Endothelial cell of umbilical vein (primary cell): Measurements from ENCODE around the gene CHEK2. TPM values are rescaled to one million over a fixed set of nuclear protein-coding genes. Genes with fewer than 3 reads are reported as not detected.

Source experiments
- BruUV-seq: library from RNA; stranded (reverse); fragments of 400-500 nt; replicated peaks from 2 replicates; lab custom pipeline; 2021; lab: Mats Ljungman, UMichigan
- CTCF ChIA-PET: fragments of 300-600, 350-600 bp; sonication (Branson Sonifier 250); formaldehyde crosslinking; loops from one replicate; lab custom pipeline; 2021; ENCODE audit warnings: antibody characterized with exemption, inconsistent platforms; lab: Charles Lee
- POLR2A ChIA-PET: fragments of 300-600, 350-600 bp; sonication (Branson Sonifier 250); formaldehyde crosslinking; loops from one replicate; lab custom pipeline; 2021; ENCODE audit warnings: antibody characterized with exemption, inconsistent platforms; lab: Charles Lee
- DNase-seq: peaks from one replicate; pipeline ENCODE4 v3.0.0-alpha.2; 2011; ENCODE audit warnings: low read depth, low spot score
- FAIRE-seq: peaks from 2 replicates; lab custom pipeline; 2011; peaks lifted over from hg19 to GRCh38; lab: Jason Lieb, UNC
- H2AFZ ChIP-seq: 2 replicates; pipeline ENCODE4 v1.6.0; 2012; ENCODE audit warnings: low read depth, low read length, control low read depth, inconsistent platforms
- H3K27ac ChIP-seq: 2 replicates; pipeline ENCODE4 v1.5.1; 2011; ENCODE audit warnings: low read depth, mild to moderate bottlenecking, control low read depth, low read length, moderate library complexity; ENCODE audit not compliant: insufficient read depth
- H3K27me3 ChIP-seq, 2 experiments: 2 replicates each; pipeline versions ENCODE4 v1.6.0 to v1.6.1; 2011; ENCODE audit warnings: low read length in 2 of 2, mixed read lengths in 1 of 2; ENCODE audit not compliant: control insufficient read depth in 2 of 2, insufficient read depth in 2 of 2
- H3K36me3 ChIP-seq, 2 experiments: 2 replicates in 1 of 2; 3 replicates in 1 of 2; pipeline ENCODE4 v1.5.1; 2011; ENCODE audit warnings: low read length in 2 of 2, mild to moderate bottlenecking in 1 of 2, moderate library complexity in 1 of 2; ENCODE audit not compliant: control insufficient read depth in 2 of 2, insufficient read depth in 2 of 2; ENCODE audit errors: extremely low read depth in 1 of 2
- H3K4me1 ChIP-seq: 3 replicates; pipeline ENCODE4 v1.5.1; 2011; ENCODE audit warnings: mild to moderate bottlenecking, low read length; ENCODE audit not compliant: control insufficient read depth, insufficient read depth; ENCODE audit errors: extremely low read depth
- H3K4me2 ChIP-seq: 2 replicates; pipeline ENCODE4 v1.6.1; 2011; ENCODE audit warnings: low read length, control low read depth, mixed read lengths; ENCODE audit not compliant: insufficient read depth
- H3K4me3 ChIP-seq, 3 experiments: fragments of 200-600 bp in 1 of 3; sonication (generic), shearing (Covaris generic) in 1 of 3; replicated peaks in 1 of 3; 2 replicates each; pipeline ENCODE4 v1.5.1; 2011 to 2016; ENCODE audit warnings: control low read depth in 3 of 3, low read length in 3 of 3, mild to moderate bottlenecking in 2 of 3, inconsistent platforms in 1 of 3, low read depth in 1 of 3, moderate library complexity in 1 of 3; ENCODE audit not compliant: insufficient read depth in 1 of 3
- H3K79me2 ChIP-seq: 2 replicates; pipeline ENCODE4 v1.6.0; 2012; ENCODE audit warnings: low read length, inconsistent platforms; ENCODE audit not compliant: control insufficient read depth, insufficient read depth
- H3K9ac ChIP-seq: replicated peaks from 2 replicates; pipeline ENCODE3; 2011; ENCODE audit warnings: low read length, control low read depth; ENCODE audit not compliant: insufficient read depth; ENCODE audit errors: extremely low read depth
- H3K9me1 ChIP-seq: replicated peaks from 3 replicates; pipeline ENCODE4 v1.6.0; 2011; ENCODE audit warnings: mild to moderate bottlenecking, low read length; ENCODE audit not compliant: control insufficient read depth, insufficient read depth; ENCODE audit errors: extremely low read depth
- H3K9me3 ChIP-seq: replicated peaks from 2 replicates; pipeline ENCODE4 v1.5.1; 2012; ENCODE audit warnings: low read length, inconsistent platforms; ENCODE audit not compliant: control insufficient read depth, insufficient read depth
- H4K20me1 ChIP-seq: replicated peaks from 2 replicates; pipeline ENCODE3; 2011; ENCODE audit warnings: mild to moderate bottlenecking, low read length; ENCODE audit not compliant: control insufficient read depth, insufficient read depth; ENCODE audit errors: extremely low read depth
- EZH2 ChIP-seq: IDR thresholded peaks from 2 replicates; pipeline ENCODE4 v1.6.1; 2012; ENCODE audit warnings: borderline replicate concordance, low read depth, mild to moderate bottlenecking, moderate library complexity, low read length, inconsistent platforms; ENCODE audit not compliant: severe bottlenecking
- FOS ChIP-seq: IDR thresholded peaks from 2 replicates; pipeline ENCODE4 v1.6.1; 2011; ENCODE audit warnings: mild to moderate bottlenecking, low read length, moderate library complexity, borderline replicate concordance; ENCODE audit not compliant: insufficient read depth
- GATA2 ChIP-seq: IDR thresholded peaks from 2 replicates; pipeline ENCODE4 v1.7.0; 2011; ENCODE audit warnings: low read depth, mild to moderate bottlenecking, moderate library complexity, mixed read lengths, low read length; ENCODE audit not compliant: insufficient read length, insufficient read depth
- JUN ChIP-seq: IDR thresholded peaks from 2 replicates; pipeline ENCODE4 v1.6.1; 2011; ENCODE audit warnings: borderline replicate concordance, low read depth; ENCODE audit not compliant: insufficient read length, insufficient read depth
- MYC ChIP-seq: IDR thresholded peaks from one replicate; pipeline ENCODE4 v1.6.1; 2011; ENCODE audit warnings: mild to moderate bottlenecking, low read depth, low read length
- POLR2A ChIP-seq: IDR thresholded peaks from 2 replicates; pipeline ENCODE4 v1.6.1; 2012; ENCODE audit warnings: low read depth, mild to moderate bottlenecking, control low read depth, low read length
- POLR2AphosphoS5 ChIP-seq: IDR thresholded peaks from 2 replicates; pipeline ENCODE4 v1.6.1; 2012; ENCODE audit warnings: low read depth, mild to moderate bottlenecking, control low read depth, low read length, moderate library complexity; ENCODE audit not compliant: insufficient read depth
- dilution Hi-C: fragments of 300-500 bp; cut with MboI; formaldehyde crosslinking; loops from one replicate; pipeline ENCODE4 v1.15.0; 2019; ENCODE audit warnings: low sequenced_read_pairs; ENCODE audit not compliant: extremely low pct_ligation_motif_present
- intact Hi-C: fragments of 100-400 bp; cut with micrococcal nuclease; formaldehyde crosslinking; loops from one replicate; pipeline ENCODE4 v1.10.0; 2022
- polyA plus RNA-seq, 4 experiments: library from polyadenylated mRNA; depleted of rRNA in 3 of 4; stranded (reverse) in 3 of 4; unstranded in 1 of 4; fragments of >200 nt; gene quantifications; 2 replicates each; pipeline versions ENCODE4 v1.2.1 to v1.2.3, GENCODE V29; 2011 to 2012; ENCODE audit warnings: missing spikeins in 1 of 4
- total RNA-seq: library from RNA; stranded (reverse); gene quantifications from 2 replicates; pipeline ENCODE4 v1.2.3, GENCODE V29; 2021
- TF ChIP-seq, protein P1 (sequence below), 2 donors: IDR thresholded peaks; 1 replicate in 1 of 2; 2 replicates in 1 of 2; pipeline ENCODE4 v1.5.1; 2011; ENCODE audit warnings: low read length in 2 of 2, mild to moderate bottlenecking in 2 of 2, moderate library complexity in 2 of 2, control low read depth in 1 of 2, inconsistent platforms in 1 of 2, low read depth in 1 of 2; ENCODE audit not compliant: insufficient read depth in 1 of 2; ENCODE audit errors: extremely low read depth in 1 of 2
- TF ChIP-seq, protein P2 (sequence below): IDR thresholded peaks from 2 replicates; pipeline ENCODE4 v1.6.1; 2011; ENCODE audit not compliant: insufficient read depth, insufficient read length

Gene CHEK2
- total and polyA plus RNA-seq, 2 donors (not counting 3 experiments of a cell fraction or from before 2014, with no cell fraction given): 24.6 to 24.9 TPM

DNA sequence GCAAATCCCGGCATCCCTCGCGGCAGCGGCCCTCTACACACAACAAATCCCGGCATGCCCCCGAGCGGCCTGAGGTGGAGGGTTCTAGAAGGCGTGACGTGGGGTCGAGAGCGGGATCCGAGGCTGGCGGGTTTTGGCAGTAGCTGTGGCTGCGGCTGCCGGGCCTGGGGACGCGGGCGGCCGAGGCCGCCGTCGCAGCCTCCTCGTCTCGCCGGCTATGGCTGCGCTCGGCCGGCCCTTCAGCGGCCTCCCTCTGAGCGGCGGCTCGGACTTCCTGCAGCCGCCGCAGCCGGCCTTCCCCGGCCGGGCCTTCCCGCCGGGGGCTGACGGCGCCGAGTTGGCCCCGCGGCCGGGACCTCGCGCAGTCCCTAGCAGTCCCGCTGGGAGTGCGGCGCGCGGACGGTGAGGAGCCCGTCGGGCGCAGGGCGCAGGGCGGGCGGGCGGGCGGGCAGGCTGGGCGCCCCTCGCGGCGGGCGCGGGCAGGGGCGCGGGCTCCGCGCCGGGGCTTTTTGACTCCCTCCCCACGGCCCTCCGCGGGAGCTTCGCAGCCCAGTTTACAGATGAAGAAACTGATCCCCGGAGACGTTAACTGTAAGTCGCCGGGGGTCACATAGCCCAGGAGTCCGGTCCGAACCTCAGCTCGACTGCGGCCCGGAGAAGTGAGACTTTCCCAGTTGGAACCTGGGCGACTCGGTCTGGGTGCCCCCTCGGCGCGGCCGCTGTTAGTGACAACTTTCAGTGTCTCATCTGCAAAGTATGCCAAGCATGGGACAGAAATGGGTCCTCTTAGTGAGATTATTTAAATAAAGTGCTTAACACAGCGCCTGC lies 31.2 kb upstream of the CHEK2 start, which contains the start of gene CCDC117:
CCDC117 (plus strand) TSS at position 63 of the 828 bp plus-strand sequence; CDS start at position 218, 155 bp downstream.
- Histone ChIP-seq H3K36me3 (no peaks in the 10 kb centered on the region), H3K27ac (peak within 1 kb of the TSS; percentile 79), H3K9me3 (no peaks in the 10 kb centered on the region), H4K20me1 (no peaks in the 10 kb centered on the region), H3K9ac (peak within 1 kb of the TSS; percentile 90), H3K27me3 (no peaks in the 10 kb centered on the region), H3K9me1 (no peaks in the 10 kb centered on the region), H3K4me1 (peaks cover 4% of the 10 kb centered on the region), H2AFZ (peak within 1 kb of the TSS; percentile 65), H3K4me3 (peak within 1 kb of the TSS; percentile 31 to 85 (median 51)), H3K4me2 (peak within 1 kb of the TSS; percentile 86), H3K79me2 (peaks cover 40% of the 10 kb centered on the region)
- ChIA-PET POLR2A (interaction anchor here (0.6 to 1.5 kb wide), 3 partner anchors 14 to 27 kb away, joined by 3 read pairs; no protein-coding TSS in a partner anchor), CTCF (interaction anchor here (0.7 to 3.0 kb wide), 10 partner anchors 22 to 172 kb away, joined by 3 to 23 read pairs (median 3); partner anchors contain the start of genes CHEK2, HSCB, TTC28 and XBP1)
- DNase-seq (peak; percentile 94), FAIRE-seq (peak; percentile 90)
- intact Hi-C loops: loop anchor here (1.0 to 2.0 kb wide), 7 partner anchors 23 to 172 kb away; partner anchors contain the start of genes HSCB and TTC28
- BruUV-seq: no TSS peak
- TF ChIP-seq JUN: no peak
- no peak for TF ChIP-seq MYC
- TF ChIP-seq, protein P1, sequence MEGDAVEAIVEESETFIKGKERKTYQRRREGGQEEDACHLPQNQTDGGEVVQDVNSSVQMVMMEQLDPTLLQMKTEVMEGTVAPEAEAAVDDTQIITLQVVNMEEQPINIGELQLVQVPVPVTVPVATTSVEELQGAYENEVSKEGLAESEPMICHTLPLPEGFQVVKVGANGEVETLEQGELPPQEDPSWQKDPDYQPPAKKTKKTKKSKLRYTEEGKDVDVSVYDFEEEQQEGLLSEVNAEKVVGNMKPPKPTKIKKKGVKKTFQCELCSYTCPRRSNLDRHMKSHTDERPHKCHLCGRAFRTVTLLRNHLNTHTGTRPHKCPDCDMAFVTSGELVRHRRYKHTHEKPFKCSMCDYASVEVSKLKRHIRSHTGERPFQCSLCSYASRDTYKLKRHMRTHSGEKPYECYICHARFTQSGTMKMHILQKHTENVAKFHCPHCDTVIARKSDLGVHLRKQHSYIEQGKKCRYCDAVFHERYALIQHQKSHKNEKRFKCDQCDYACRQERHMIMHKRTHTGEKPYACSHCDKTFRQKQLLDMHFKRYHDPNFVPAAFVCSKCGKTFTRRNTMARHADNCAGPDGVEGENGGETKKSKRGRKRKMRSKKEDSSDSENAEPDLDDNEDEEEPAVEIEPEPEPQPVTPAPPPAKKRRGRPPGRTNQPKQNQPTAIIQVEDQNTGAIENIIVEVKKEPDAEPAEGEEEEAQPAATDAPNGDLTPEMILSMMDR (IDR thresholded peaks at IDR 0.05; ENCODE audit: extremely low read depth in 1 of 2, insufficient read depth in 1 of 2, low read depth in 1 of 2, low read length in 2 of 2): peak; percentile 28 to 37
- TF ChIP-seq GATA2: no peak
- no peak for TF ChIP-seq FOS
- peak; percentile 93 for TF ChIP-seq POLR2A
- TF ChIP-seq, protein P2, sequence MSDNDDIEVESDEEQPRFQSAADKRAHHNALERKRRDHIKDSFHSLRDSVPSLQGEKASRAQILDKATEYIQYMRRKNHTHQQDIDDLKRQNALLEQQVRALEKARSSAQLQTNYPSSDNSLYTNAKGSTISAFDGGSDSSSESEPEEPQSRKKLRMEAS: peak; percentile 38
- no peak for TF ChIP-seq EZH2
- peak; percentile 93 for TF ChIP-seq POLR2AphosphoS5
- dilution Hi-C loops: no loop called here
